ENCODE results near the gene C4orf50. TPM values are rescaled to one million over a fixed set of nuclear protein-coding genes. Genes with fewer than 3 reads are reported as not detected.
"Not testable (repeated sequence)": the region's sequence is repeated elsewhere in the genome, so short reads cannot be mapped to it uniquely, and the experiment has no call there.

C4orf50 gene
- total RNA-seq, 3 donors from 2014 or later = 0.07 to 0.73 (median 0.09) TPM

GRCh38 chr4:5866841-5867813, 151.1 kb downstream of the C4orf50 start:
- intact Hi-C loops (cut with DNase I, micrococcal nuclease) = no loop called here
- DNase-seq = no peak
- no peak for ATAC-seq
- H3K4me1 ChIP-seq (ENCODE audit: low read depth) = no peaks in the 10 kb centered on the region
- H3K4me3 ChIP-seq = no peak overlapping the region
- no peaks in the 10 kb centered on the region for H3K9me3 ChIP-seq
- no peaks in the 10 kb centered on the region for H3K36me3 ChIP-seq (ENCODE audit: low read depth)
- TF ChIP-seq CTCF (IDR thresholded peaks at IDR 0.05) = no peak

- ATAC-seq = no peak
- H3K9me3 ChIP-seq = no peaks in the 10 kb centered on the region
- TF ChIP-seq CTCF (IDR thresholded peaks at IDR 0.05) = no peak
- H3K4me1 ChIP-seq (ENCODE audit: low read depth) = no peaks in the 10 kb centered on the region
- intact Hi-C loops (cut with DNase I, micrococcal nuclease) = no loop called here
- no peaks in the 10 kb centered on the region for H3K36me3 ChIP-seq (ENCODE audit: low read depth)
- H3K4me3 ChIP-seq = no peak overlapping the region
- no peak for DNase-seq
Observed at GRCh38 chr4:5865896-5866599, 152.2 kb downstream of the C4orf50 start.

- Histone ChIP-seq H3K9me3 (no peaks in the 10 kb centered on the region), H3K4me1 (ENCODE audit: low read depth) (no peaks in the 10 kb centered on the region), H3K36me3 (ENCODE audit: low read depth) (no peaks in the 10 kb centered on the region), H3K4me3 (no peak overlapping the region)
- no peak for ATAC-seq
- intact Hi-C loops (cut with DNase I, micrococcal nuclease) = no loop called here
- no peak for TF ChIP-seq CTCF (IDR thresholded peaks at IDR 0.05)
- no peak for DNase-seq
Observed at GRCh38 chr4:5863461-5864113, 154.6 kb downstream of the C4orf50 start.

- DNase-seq = no peak
- TF ChIP-seq CTCF (IDR thresholded peaks at IDR 0.05) = no peak
- intact Hi-C loops (cut with DNase I, micrococcal nuclease) = no loop called here
Observed at GRCh38 chr4:5858020-5858769, 160.0 kb downstream of the C4orf50 start.

GRCh38 chr4:5857199-5857598, 161.0 kb downstream of the C4orf50 start:
- intact Hi-C loops (cut with DNase I, micrococcal nuclease) = no loop called here
- no peak for ATAC-seq
- DNase-seq = no peak
- Histone ChIP-seq H3K9me3 (no peaks in the 10 kb centered on the region), H3K4me3 (no peak overlapping the region), H3K36me3 (ENCODE audit: low read depth) (no peaks in the 10 kb centered on the region), H3K4me1 (ENCODE audit: low read depth) (no peaks in the 10 kb centered on the region)
- TF ChIP-seq CTCF (IDR thresholded peaks at IDR 0.05) = no peak

More at GRCh38 chr4:5858020-5858769, 160.0 kb downstream of the C4orf50 start:
- H3K36me3 ChIP-seq (ENCODE audit: low read depth) = no peaks in the 10 kb centered on the region
- ATAC-seq = no peak
- H3K4me1 ChIP-seq (ENCODE audit: low read depth) = no peaks in the 10 kb centered on the region
- no peak overlapping the region for H3K4me3 ChIP-seq
- H3K9me3 ChIP-seq = no peaks in the 10 kb centered on the region

GRCh38 chr4:5856362-5856761, 161.9 kb downstream of the C4orf50 start:
- H3K4me1 ChIP-seq (ENCODE audit: low read depth); ATAC-seq; DNase-seq; H3K9me3 ChIP-seq; intact Hi-C loops (cut with DNase I, micrococcal nuclease); H3K36me3 ChIP-seq (ENCODE audit: low read depth); H3K4me3 ChIP-seq: not testable (repeated sequence)
